A549 treated with AZD9567 at 1 μM for 4 hours (cell line): ENCODE data around the gene LRRC31. TPM values are rescaled to one million over a fixed set of nuclear protein-coding genes. Genes with fewer than 3 reads are reported as not detected.

Experiments
- total RNA-seq: library from RNA; stranded (reverse); fragments of 200-300 nt; extraction: Qiagen RNA extraction; gene quantifications from 5 replicates; pipeline ENCODE4 v1.2.3, GENCODE V29; 2022; ENCODE audit not compliant: insufficient read depth

LRRC31 gene
- not detected in 5 replicates for total RNA-seq

GRCh38 chr3:169869484-169870220 lies at the start of gene LRRC31:
Gene LRRC31 (minus strand): TSS chr3:169869935. CDS start chr3:169869807, 128 bp downstream.

GRCh38 chr3:169911272-169911671 lies 41.5 kb upstream of the LRRC31 start, which contains the start of gene SAMD7:
Gene SAMD7 (plus strand): TSS chr3:169911572. CDS start chr3:169919499, 7,927 bp downstream.

DNA sequence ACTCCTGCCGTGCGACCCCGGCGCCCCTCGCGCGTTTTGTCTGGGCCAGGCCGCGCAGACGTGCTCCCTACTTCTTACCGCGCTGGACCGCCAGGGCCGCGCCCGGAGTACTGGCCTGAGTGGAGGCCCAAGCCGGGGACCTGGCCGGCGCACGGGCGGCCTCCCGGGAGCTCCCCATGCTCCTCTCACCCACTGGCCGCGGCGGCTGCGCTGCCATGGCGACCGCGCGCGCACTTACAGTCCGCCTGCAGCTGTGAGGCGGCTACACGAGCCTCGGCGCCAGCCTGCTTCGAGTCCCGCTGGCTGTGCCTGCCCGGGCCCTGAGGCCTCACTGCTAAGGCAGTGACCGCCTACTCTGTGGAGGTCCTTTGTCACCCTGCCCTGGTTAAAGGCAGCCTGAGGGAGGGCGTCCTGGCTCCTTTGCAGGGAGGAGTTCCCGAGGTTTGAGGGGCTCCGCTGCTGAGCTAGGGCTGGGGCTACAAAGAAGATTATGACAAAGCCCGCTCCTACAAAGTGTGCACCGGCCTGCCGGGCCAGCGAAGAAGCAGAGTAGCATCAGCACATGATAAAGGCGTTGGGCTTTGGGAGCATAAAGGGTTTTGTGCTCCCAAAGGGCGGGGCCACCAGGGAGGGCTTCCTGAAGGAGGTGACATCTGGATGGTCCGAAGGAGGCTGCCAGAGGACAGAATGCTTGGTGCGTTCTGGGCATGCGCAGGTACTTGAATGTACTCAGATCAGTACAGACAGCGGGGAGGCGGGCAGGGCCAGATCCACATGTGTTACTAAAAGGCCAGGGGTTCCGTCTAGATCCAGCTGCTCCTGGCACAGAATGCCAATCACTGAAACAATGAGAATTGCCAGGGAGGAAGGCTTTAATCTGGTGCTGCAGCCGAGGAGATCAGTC lies 57.2 kb downstream of the LRRC31 start, which contains the start of the genes LRRC34 and LRRIQ4:
TSS of gene LRRC34 (minus strand) at position 573 of the 904 bp plus-strand sequence. CDS start at position 217, 356 bp downstream.
TSS of gene LRRIQ4 (plus strand) at position 539 of the 904 bp plus-strand sequence. CDS start 9,052 bp downstream, outside the sequence.

Other genes with a start within 250 kb of the LRRC31 start
- gene MECOM, start 206.2 kb downstream of the LRRC31 start, total RNA-seq: 0.02 to 0.15 TPM in 2 of 5 replicates, not detected in the others
- 0.23 to 0.70 TPM in 2 of 5 replicates, not detected in the others for gene TERC, start 104.9 kb downstream of the LRRC31 start, total RNA-seq
- 2.0 to 3.0 TPM (median 2.5 TPM) in 5 replicates for gene ACTRT3, start 100.4 kb downstream of the LRRC31 start, total RNA-seq
- gene MYNN, start 96.5 kb downstream of the LRRC31 start, total RNA-seq: 9.4 to 13.8 TPM (median 9.9 TPM) in 5 replicates
- gene LRRIQ4, start 57.1 kb downstream of the LRRC31 start, total RNA-seq: not detected in 5 replicates
- not detected in 5 replicates for gene LRRC34, start 57.0 kb downstream of the LRRC31 start, total RNA-seq
- not detected in 5 replicates for gene SAMD7, start 41.6 kb upstream of the LRRC31 start, total RNA-seq
- 72.5 to 112 TPM (median 85.1 TPM) in 5 replicates for gene SEC62, start 96.9 kb upstream of the LRRC31 start, total RNA-seq
- 1.3 to 2.1 TPM (median 1.9 TPM) in 5 replicates for gene GPR160, start 168.1 kb upstream of the LRRC31 start, total RNA-seq